K562 (cell line): ENCODE results near the gene SPECC1L. TPM values are rescaled to one million over a fixed set of nuclear protein-coding genes. Genes with fewer than 3 reads are reported as not detected.

Experiments used
- ARID3A ChIP-seq: IDR thresholded peaks from 2 replicates; pipeline ENCODE4 v1.6.1; 2012; ENCODE audit warnings: low read depth, low read length, improper control_type of control experiment, borderline replicate concordance
- ARID4B ChIP-seq: sonication (generic); formaldehyde crosslinking; IDR thresholded peaks from 2 replicates; pipeline ENCODE4 v1.8.0; 2022; ENCODE audit warnings: mild to moderate bottlenecking, missing genetic modification reagents
- CBX1 ChIP-seq: sonication (generic); IDR thresholded peaks from 2 replicates; pipeline ENCODE4 v1.6.1; 2016; ENCODE audit warnings: antibody characterized with exemption, low read depth, mild to moderate bottlenecking
- CCNT2 ChIP-seq: IDR thresholded peaks from 2 replicates; pipeline ENCODE4 v1.6.1; 2011; ENCODE audit warnings: borderline replicate concordance, low read depth, mild to moderate bottlenecking, moderate library complexity, mixed read lengths, low read length; ENCODE audit not compliant: insufficient read length; ENCODE audit errors: extremely low read depth
- E2F4 ChIP-seq: sonication (generic); formaldehyde crosslinking; IDR thresholded peaks from 2 replicates; pipeline ENCODE4 v1.8.0; 2022; ENCODE audit warnings: mild to moderate bottlenecking, low read depth, missing genetic modification reagents
- FOXP1 ChIP-seq: sonication (generic); formaldehyde crosslinking; IDR thresholded peaks from 2 replicates; pipeline ENCODE4 v1.8.0; 2022; ENCODE audit warnings: mild to moderate bottlenecking, missing genetic modification reagents
- HNRNPK ChIP-seq: fragments of 200-400 bp; formaldehyde crosslinking; IDR thresholded peaks from one replicate; pipeline ENCODE4 v1.6.1; 2018; ENCODE audit warnings: mild to moderate bottlenecking, low read depth, low read length; ENCODE audit not compliant: poor library complexity, severe bottlenecking
- MLLT1 ChIP-seq, 2 experiments: fragments of 450-650 bp; IDR thresholded peaks; 2 replicates each; pipeline ENCODE4 v1.6.1; 2016
- PREB ChIP-seq: sonication (generic); formaldehyde crosslinking; IDR thresholded peaks from 2 replicates; pipeline ENCODE4 v1.8.1; 2023; ENCODE audit warnings: mild to moderate bottlenecking, missing genetic modification reagents
- RBBP5 ChIP-seq: fragments of 200-600 bp; sonication (generic); IDR thresholded peaks from 2 replicates; pipeline ENCODE4 v1.6.1; 2012; ENCODE audit warnings: borderline replicate concordance, mild to moderate bottlenecking, low read length, control low read depth, inconsistent platforms; ENCODE audit not compliant: insufficient read depth, poor library complexity, severe bottlenecking
- SIRT6 ChIP-seq: IDR thresholded peaks from one replicate; pipeline ENCODE4 v1.6.1; 2012; ENCODE audit warnings: low read depth, mild to moderate bottlenecking, control low read depth, inconsistent platforms, low read length, moderate library complexity
- SRSF9 ChIP-seq: fragments of 200-400 bp; formaldehyde crosslinking; IDR thresholded peaks from 2 replicates; pipeline ENCODE4 v1.6.1; 2017; ENCODE audit warnings: low read depth, low read length, borderline replicate concordance
- TCF7 ChIP-seq: sonication (generic); IDR thresholded peaks from 2 replicates; pipeline ENCODE4 v1.6.1; 2016; ENCODE audit warnings: antibody characterized with exemption, borderline replicate concordance
- ZFP36 ChIP-seq: fragments of 150-350 bp; IDR thresholded peaks from 2 replicates; pipeline ENCODE4 v1.6.1; 2018; ENCODE audit warnings: low read length, low read depth; ENCODE audit not compliant: partially characterized antibody
- ZNF146 ChIP-seq: IDR thresholded peaks from one replicate; pipeline ENCODE4 v1.6.1; 2018; ENCODE audit warnings: missing compliant biosample characterization; ENCODE audit not compliant: unreplicated experiment
- ZNF77 ChIP-seq: fragments of 250-450 bp; sonication (Bioruptor Pico); IDR thresholded peaks from 2 replicates; pipeline ENCODE4 v1.5.0; 2020
- polyA plus RNA-seq, 8 experiments: library from polyadenylated mRNA; depleted of rRNA in 4 of 8; stranded (reverse) in 5 of 8; unstranded in 3 of 8; fragments of >200 nt; fragmentation: Nextera tagmentation in 2 of 8; fragmentation: Illumina TruSeq in 1 of 8; extraction: Ambion mirVana in 2 of 8; extraction: Trizol in 1 of 8; gene quantifications; 2 replicates each; pipeline versions ENCODE4 v1.2.1 to v1.2.3, GENCODE V29; 2011 to 2014; ENCODE audit warnings: inconsistent platforms in 1 of 8, missing spikeins in 1 of 8
- total RNA-seq, 7 experiments: library from RNA; depleted of rRNA in 6 of 7; stranded (reverse); fragments of >200 nt in 6 of 7; fragmentation: Illumina TruSeq in 2 of 7; extraction: Trizol in 2 of 7; gene quantifications; 2 replicates each; pipeline versions ENCODE4 v1.2.1 to v1.2.3, GENCODE V29; 2011 to 2021; ENCODE audit warnings: low replicate concordance in 1 of 7

The SPECC1L gene
- total and polyA plus RNA-seq, 9 of the 15 experiments (the other 6 are each of a cell fraction or from before 2014, with no cell fraction given) = 1.4 to 27.9 (median 14.5) TPM

- 0 out of 2 replicates have a peak, but pooled peaks have one; percentile 71 for TF ChIP-seq PREB (CRISPR knock-in tag)
- TF ChIP-seq ZNF146 (CRISPR knock-in tag) = no peak
- no peak for TF ChIP-seq ZNF77 (CRISPR knock-in tag)
- peak; percentile 74 for TF ChIP-seq ARID4B (CRISPR knock-in tag)
- no peak for TF ChIP-seq SIRT6
- TF ChIP-seq FOXP1 (CRISPR knock-in tag) = peak; percentile 57; the same call in 1 of the 2 replicates
- TF ChIP-seq TCF7 = no peak
- no peak for TF ChIP-seq SRSF9
- TF ChIP-seq RBBP5 = peak; percentile 75
- no peak for TF ChIP-seq E2F4 (CRISPR knock-in tag)
- TF ChIP-seq HNRNPK = peak; percentile 63
- TF ChIP-seq MLLT1 (IDR thresholded peaks at IDR 0.05) = peak in 1 of 2 experiments; percentile 34; a peak in 1 of 4 replicates
- TF ChIP-seq CBX1 = peak; percentile 44; the same call in 1 of the 2 replicates
- TF ChIP-seq ZFP36 = peak; percentile 3
- peak; percentile 83 for TF ChIP-seq CCNT2
- no peak for TF ChIP-seq ARID3A
Measured at GRCh38 chr22:24270556-24271385, at the start of gene SPECC1L (continued).
